ENCODE results near the gene GOLGA2.

DNA sequence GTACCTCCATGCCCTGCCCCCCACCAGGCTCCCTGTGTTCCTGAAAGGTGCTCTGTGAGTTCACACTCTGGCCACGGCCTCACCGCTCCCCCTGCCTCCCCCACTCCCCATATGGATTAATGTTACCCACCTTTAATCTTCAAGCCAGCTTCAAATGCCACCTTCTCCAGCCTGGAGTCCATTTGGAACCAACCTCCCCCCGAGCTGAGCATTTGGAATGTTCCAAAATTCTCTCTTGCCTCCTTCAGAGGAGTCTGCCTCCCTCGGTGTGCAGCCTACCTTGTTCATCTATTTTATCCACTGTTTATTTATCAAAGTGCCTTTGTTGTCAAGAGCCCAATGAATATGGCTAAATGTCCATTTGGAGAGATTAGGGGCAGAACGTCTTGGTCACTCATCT, 4.3 kb downstream of the GOLGA2 start:
- TF ChIP-seq ESRRG (CRISPR knock-in tag; IDR thresholded peaks at IDR 0.05) (no peak), ISL1 (CRISPR knock-in tag; IDR thresholded peaks at IDR 0.05) (no peak), ZFP30 (CRISPR knock-in tag; IDR thresholded peaks at IDR 0.05) (no peak), ZC3H10 (CRISPR knock-in tag; IDR thresholded peaks at IDR 0.05) (no peak), ZFP3 (CRISPR knock-in tag; IDR thresholded peaks at IDR 0.05) (no peak), CSDC2 (CRISPR knock-in tag; IDR thresholded peaks at IDR 0.05) (no peak), BACH2 (CRISPR knock-in tag; IDR thresholded peaks at IDR 0.05; ENCODE audit: borderline replicate concordance) (no peak), TOX (CRISPR knock-in tag; IDR thresholded peaks at IDR 0.05; ENCODE audit: borderline replicate concordance) (no peak)
